HepG2 (cell line): ENCODE results near the gene SEC61A2. TPM values are rescaled to one million over a fixed set of nuclear protein-coding genes. Genes with fewer than 3 reads are reported as not detected.

Experiments
- ATAC-seq: fragments of 200-7000 bp; cut with Tn5 transposase; 3 replicates; pipeline ENCODE4 v1.9.1; 2020; ENCODE audit warnings: mild to moderate bottlenecking, moderate library complexity
- BruUV-seq: library from RNA; stranded (reverse); fragments of 400-500 nt; replicated peaks from 2 replicates; lab custom pipeline; 2021; lab: Mats Ljungman, UMichigan
- CTCF ChIA-PET: fragments of 300-600 bp; formaldehyde crosslinking; extraction: SDS; loops from one replicate; lab custom pipeline; 2021; ENCODE audit warnings: low total read pairs, inconsistent platforms, low intra/inter-chr PET ratio; lab: Yijun Ruan, JAX
- POLR2A ChIA-PET: fragments of 350-600 bp; sonication (Branson Sonifier 250); formaldehyde crosslinking; loops from one replicate; lab custom pipeline; 2020; ENCODE audit warnings: antibody characterized with exemption, inconsistent platforms; lab: Yijun Ruan, JAX
- DNase-seq: peaks from one replicate; pipeline ENCODE4 v3.0.0-alpha.2; 2015; ENCODE audit warnings: low spot score
- FAIRE-seq: peaks from 3 replicates; lab custom pipeline; 2011; peaks lifted over from hg19 to GRCh38; lab: Jason Lieb, UNC
- H2AFZ ChIP-seq: one replicate; pipeline ENCODE4 v1.6.1; 2011; ENCODE audit warnings: low read length, inconsistent platforms
- H3K27ac ChIP-seq: fragments of 300-600 bp; 3 replicates; pipeline ENCODE4 v1.8.0; 2011; ENCODE audit warnings: mixed run types, mild to moderate bottlenecking, mixed read lengths, low read length, inconsistent platforms; ENCODE audit not compliant: insufficient read depth; ENCODE audit errors: extremely low read length
- H3K27me3 ChIP-seq, 2 experiments: fragments of 200-600 bp in 1 of 2; 2 replicates in 1 of 2; 3 replicates in 1 of 2; pipeline versions ENCODE4 v1.6.0 to v1.8.0; 2011; ENCODE audit warnings: low read length in 2 of 2, mild to moderate bottlenecking in 2 of 2, moderate library complexity in 2 of 2, inconsistent platforms in 1 of 2; ENCODE audit not compliant: insufficient read depth in 2 of 2, control insufficient read depth in 1 of 2
- H3K36me3 ChIP-seq, 2 experiments: fragments of 200-600 bp in 1 of 2; replicated peaks in 1 of 2; 2 replicates in 1 of 2; 3 replicates in 1 of 2; pipeline versions ENCODE4 v1.5.1 to v1.8.0; 2011; ENCODE audit warnings: low read length in 2 of 2, inconsistent platforms in 1 of 2; ENCODE audit not compliant: insufficient read depth in 2 of 2, control insufficient read depth in 1 of 2
- H3K4me1 ChIP-seq: 2 replicates; pipeline ENCODE4 v1.5.1; 2012; ENCODE audit warnings: low read length, inconsistent platforms; ENCODE audit not compliant: insufficient read depth
- H3K4me2 ChIP-seq: 2 replicates; pipeline ENCODE4 v1.6.0; 2011; ENCODE audit warnings: low read depth, low read length, inconsistent platforms
- H3K4me3 ChIP-seq, 3 experiments: fragments of 200-600 bp in 1 of 3; sonication (generic), shearing (Covaris generic) in 1 of 3; replicated peaks in 1 of 3; 2 replicates each; pipeline ENCODE4 v1.5.1; 2011 to 2016; ENCODE audit warnings: low read length in 3 of 3, inconsistent platforms in 2 of 3, low read depth in 2 of 3, mild to moderate bottlenecking in 2 of 3, control low read depth in 1 of 3, mixed read lengths in 1 of 3; ENCODE audit not compliant: insufficient read depth in 1 of 3
- H3K79me2 ChIP-seq: one replicate; pipeline ENCODE4 v1.6.1; 2011; ENCODE audit warnings: low read length, inconsistent platforms; ENCODE audit not compliant: insufficient read depth
- H3K9ac ChIP-seq: 2 replicates; pipeline ENCODE4 v1.6.0; 2011; ENCODE audit warnings: mild to moderate bottlenecking, low read depth, low read length, inconsistent platforms; ENCODE audit not compliant: insufficient read depth
- H3K9me3 ChIP-seq: 2 replicates; pipeline ENCODE4 v1.5.1; 2012; ENCODE audit warnings: mild to moderate bottlenecking, low read length
- H4K20me1 ChIP-seq: 2 replicates; pipeline ENCODE4 v1.6.0; 2011; ENCODE audit warnings: inconsistent platforms, mild to moderate bottlenecking, low read length, moderate library complexity; ENCODE audit not compliant: insufficient read depth
- EED ChIP-seq: sonication (generic); formaldehyde crosslinking; IDR thresholded peaks from 2 replicates; pipeline ENCODE4 v1.5.0; 2020; ENCODE audit warnings: mild to moderate bottlenecking, missing genetic modification reagents
- HNRNPH1 ChIP-seq: fragments of 200-400 bp; formaldehyde crosslinking; optimal IDR thresholded peaks from 2 replicates; pipeline ENCODE3; 2017; ENCODE audit warnings: mild to moderate bottlenecking, low read depth, low read length
- HOXA5 ChIP-seq: sonication (generic); formaldehyde crosslinking; IDR thresholded peaks from 2 replicates; pipeline ENCODE4 v1.4.0; 2020; ENCODE audit warnings: missing genetic modification reagents
- MAFG ChIP-seq: sonication (generic); formaldehyde crosslinking; IDR thresholded peaks from 2 replicates; pipeline ENCODE4 v1.5.1; 2020; ENCODE audit warnings: mild to moderate bottlenecking, missing genetic modification reagents
- NCOA1 ChIP-seq: sonication (generic); formaldehyde crosslinking; IDR thresholded peaks from 2 replicates; pipeline ENCODE4 v1.9.0; 2021; ENCODE audit warnings: missing genetic modification reagents
- NFIC ChIP-seq: IDR thresholded peaks from 2 replicates; pipeline ENCODE4 v1.6.1; 2012; ENCODE audit warnings: mild to moderate bottlenecking, low read length, inconsistent platforms
- PHF5A ChIP-seq: IDR thresholded peaks from one replicate; pipeline ENCODE4 v1.6.1; 2018; ENCODE audit warnings: low read depth, missing genetic modification reagents; ENCODE audit not compliant: unreplicated experiment
- POGZ ChIP-seq: sonication (generic); formaldehyde crosslinking; IDR thresholded peaks from 2 replicates; pipeline ENCODE4 v1.4.0; 2020; ENCODE audit warnings: mild to moderate bottlenecking, missing genetic modification reagents
- POLR2A ChIP-seq, 2 experiments: IDR thresholded peaks; 2 replicates each; pipeline ENCODE4 v1.6.1; 2011; ENCODE audit warnings: low read depth in 2 of 2, low read length in 2 of 2, mild to moderate bottlenecking in 1 of 2, moderate library complexity in 1 of 2; ENCODE audit not compliant: insufficient read depth in 1 of 2
- SALL1 ChIP-seq: sonication (generic); formaldehyde crosslinking; IDR thresholded peaks from 2 replicates; pipeline ENCODE4 v1.8.0; 2022; ENCODE audit warnings: mild to moderate bottlenecking, missing genetic modification reagents
- ZBTB20 ChIP-seq: sonication (generic); formaldehyde crosslinking; IDR thresholded peaks from 2 replicates; pipeline ENCODE4 v1.8.1; 2023; ENCODE audit warnings: missing genetic modification reagents, low read depth, mild to moderate bottlenecking, borderline replicate concordance
- ZNF256 ChIP-seq: sonication (generic); formaldehyde crosslinking; conservative IDR thresholded peaks from 2 replicates; pipeline ENCODE4 v1.4.0; 2020; ENCODE audit warnings: missing genetic modification reagents
- ZNF337 ChIP-seq: sonication (generic); formaldehyde crosslinking; IDR thresholded peaks from 2 replicates; pipeline ENCODE4 v1.5.1; 2020; ENCODE audit warnings: missing genetic modification reagents, low read depth, mild to moderate bottlenecking, borderline replicate concordance
- ZNF790 ChIP-seq: sonication (generic); formaldehyde crosslinking; IDR thresholded peaks from 2 replicates; pipeline ENCODE4 v1.8.0; 2022; ENCODE audit warnings: missing genetic modification reagents, mild to moderate bottlenecking, borderline replicate concordance
- ZNF879 ChIP-seq: sonication (generic); formaldehyde crosslinking; IDR thresholded peaks from 2 replicates; pipeline ENCODE4 v1.8.1; 2023; ENCODE audit warnings: missing genetic modification reagents
- WGBS: methylation state at CpG from one replicate; pipeline ENCODE4 v1.1.6; 2017; ENCODE audit warnings: low lambda C conversion rate; 5-methylcytosine and 5-hydroxymethylcytosine counted together
- in situ Hi-C: cut with HindIII; loops from 2 replicates; pipeline ENCODE4 v1.10.0; 2017; ENCODE audit warnings: low pct_unique_long_range_greater_than_20kb; ENCODE audit not compliant: extremely low pct_ligation_motif_present
- intact Hi-C: fragments of 100-400 bp; cut with micrococcal nuclease; formaldehyde crosslinking; loops from one replicate; pipeline ENCODE4 v1.10.0; 2022; ENCODE audit not compliant: unreplicated experiment
- polyA plus RNA-seq, 8 experiments: library from polyadenylated mRNA; depleted of rRNA in 3 of 8; stranded (reverse) in 7 of 8; unstranded in 1 of 8; fragments of >200 nt; fragmentation: Illumina TruSeq in 4 of 8; extraction: Trizol in 4 of 8; gene quantifications; 2 replicates each; pipeline versions ENCODE4 v1.2.1 to v1.2.3, GENCODE V29; 2011 to 2016; ENCODE audit warnings: low read depth in 4 of 8, missing spikeins in 1 of 8, mixed read lengths in 1 of 8; ENCODE audit not compliant: insufficient read depth in 1 of 8
- total RNA-seq, 5 experiments: library from RNA; depleted of rRNA; stranded (reverse); fragments of >200 nt; fragmentation: Illumina TruSeq; extraction: Trizol; gene quantifications; 2 replicates each; pipeline ENCODE4 v1.2.3, GENCODE V29; 2016; ENCODE audit warnings: low read depth in 1 of 5
- TF ChIP-seq, protein P1 (sequence below): sonication (generic); formaldehyde crosslinking; IDR thresholded peaks from 2 replicates; pipeline ENCODE4 v1.5.1; 2020; ENCODE audit warnings: missing genetic modification reagents, mild to moderate bottlenecking, borderline replicate concordance
- TF ChIP-seq, protein P2 (sequence below), 2 experiments: fragments of 450-650 bp in 1 of 2; sonication (generic) in 1 of 2; formaldehyde crosslinking; IDR thresholded peaks; 2 replicates each; pipeline versions ENCODE4 v1.5.0 to v1.8.0; 2020 to 2022; ENCODE audit warnings: mild to moderate bottlenecking in 1 of 2, missing genetic modification reagents in 1 of 2
- TF ChIP-seq, protein P3 (sequence below): sonication (generic); formaldehyde crosslinking; IDR thresholded peaks from 2 replicates; pipeline ENCODE4 v1.5.0; 2020; ENCODE audit warnings: mild to moderate bottlenecking, low read depth, missing genetic modification reagents, borderline replicate concordance

Gene SEC61A2
- total and polyA plus RNA-seq, 2 of the 13 experiments (the other 11 are each of a cell fraction or from before 2014, with no cell fraction given) = 5.5 to 7.4 TPM

DNA sequence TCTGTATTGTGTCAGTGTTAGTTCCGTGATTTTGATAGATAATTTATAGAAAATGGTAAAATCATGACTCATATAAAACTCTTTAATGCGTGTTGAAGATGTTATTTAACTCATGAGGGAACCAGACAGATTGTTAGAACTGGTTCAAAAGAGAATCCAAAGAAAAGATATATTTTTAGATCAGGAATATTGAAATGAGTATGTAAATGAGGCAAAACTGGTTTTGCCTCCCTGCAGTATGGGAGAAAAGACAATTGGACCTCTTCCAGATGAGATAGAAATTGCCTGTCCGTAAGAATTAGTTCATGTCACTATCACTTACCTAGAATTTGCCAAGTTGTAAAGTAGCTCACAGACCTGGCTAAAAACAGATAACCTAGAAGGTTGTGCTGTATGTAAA, 84.1 kb downstream of the SEC61A2 start:
- H3K9ac ChIP-seq = no peak overlapping the region
- H3K36me3 ChIP-seq = peaks cover 13 to 66% of the 10 kb centered on the region in 2 experiments
- no peaks in the 10 kb centered on the region for H3K27me3 ChIP-seq
- 95% methylated on average over 3 of the region's 3 CpGs for WGBS
- H3K4me3 ChIP-seq = no peak overlapping the region
- H3K4me2 ChIP-seq = no peak overlapping the region
- in situ Hi-C loops = no loop called here
- H3K79me2 ChIP-seq = no peaks in the 10 kb centered on the region
- no peak for ATAC-seq
- BruUV-seq = no TSS peak
- no peak overlapping the region for H3K27ac ChIP-seq
- H3K9me3 ChIP-seq = no peaks in the 10 kb centered on the region
- no peaks in the 10 kb centered on the region for H3K4me1 ChIP-seq
- H2AFZ ChIP-seq = no peak overlapping the region
- FAIRE-seq = no peak
- DNase-seq = no peak
- TF ChIP-seq ZNF337 (CRISPR knock-in tag) = no peak
- no peak for TF ChIP-seq HOXA5 (CRISPR knock-in tag)
- no peak for TF ChIP-seq SALL1 (CRISPR knock-in tag)
- no peak for TF ChIP-seq ZNF790 (CRISPR knock-in tag)
- no peak for TF ChIP-seq ZBTB20 (CRISPR knock-in tag)
- TF ChIP-seq, protein P1, sequence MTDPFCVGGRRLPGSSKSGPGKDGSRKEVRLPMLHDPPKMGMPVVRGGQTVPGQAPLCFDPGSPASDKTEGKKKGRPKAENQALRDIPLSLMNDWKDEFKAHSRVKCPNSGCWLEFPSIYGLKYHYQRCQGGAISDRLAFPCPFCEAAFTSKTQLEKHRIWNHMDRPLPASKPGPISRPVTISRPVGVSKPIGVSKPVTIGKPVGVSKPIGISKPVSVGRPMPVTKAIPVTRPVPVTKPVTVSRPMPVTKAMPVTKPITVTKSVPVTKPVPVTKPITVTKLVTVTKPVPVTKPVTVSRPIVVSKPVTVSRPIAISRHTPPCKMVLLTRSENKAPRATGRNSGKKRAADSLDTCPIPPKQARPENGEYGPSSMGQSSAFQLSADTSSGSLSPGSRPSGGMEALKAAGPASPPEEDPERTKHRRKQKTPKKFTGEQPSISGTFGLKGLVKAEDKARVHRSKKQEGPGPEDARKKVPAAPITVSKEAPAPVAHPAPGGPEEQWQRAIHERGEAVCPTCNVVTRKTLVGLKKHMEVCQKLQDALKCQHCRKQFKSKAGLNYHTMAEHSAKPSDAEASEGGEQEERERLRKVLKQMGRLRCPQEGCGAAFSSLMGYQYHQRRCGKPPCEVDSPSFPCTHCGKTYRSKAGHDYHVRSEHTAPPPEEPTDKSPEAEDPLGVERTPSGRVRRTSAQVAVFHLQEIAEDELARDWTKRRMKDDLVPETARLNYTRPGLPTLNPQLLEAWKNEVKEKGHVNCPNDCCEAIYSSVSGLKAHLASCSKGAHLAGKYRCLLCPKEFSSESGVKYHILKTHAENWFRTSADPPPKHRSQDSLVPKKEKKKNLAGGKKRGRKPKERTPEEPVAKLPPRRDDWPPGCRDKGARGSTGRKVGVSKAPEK (CRISPR knock-in tag) = no peak
- TF ChIP-seq POGZ = no peak
- no peak for TF ChIP-seq ZNF256 (CRISPR knock-in tag)
- TF ChIP-seq, protein P2, sequence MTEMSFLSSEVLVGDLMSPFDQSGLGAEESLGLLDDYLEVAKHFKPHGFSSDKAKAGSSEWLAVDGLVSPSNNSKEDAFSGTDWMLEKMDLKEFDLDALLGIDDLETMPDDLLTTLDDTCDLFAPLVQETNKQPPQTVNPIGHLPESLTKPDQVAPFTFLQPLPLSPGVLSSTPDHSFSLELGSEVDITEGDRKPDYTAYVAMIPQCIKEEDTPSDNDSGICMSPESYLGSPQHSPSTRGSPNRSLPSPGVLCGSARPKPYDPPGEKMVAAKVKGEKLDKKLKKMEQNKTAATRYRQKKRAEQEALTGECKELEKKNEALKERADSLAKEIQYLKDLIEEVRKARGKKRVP (CRISPR knock-in tag; IDR thresholded peaks at IDR 0.05) = no peak
- TF ChIP-seq, protein P3, sequence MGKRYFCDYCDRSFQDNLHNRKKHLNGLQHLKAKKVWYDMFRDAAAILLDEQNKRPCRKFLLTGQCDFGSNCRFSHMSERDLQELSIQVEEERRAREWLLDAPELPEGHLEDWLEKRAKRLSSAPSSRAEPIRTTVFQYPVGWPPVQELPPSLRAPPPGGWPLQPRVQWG (CRISPR knock-in tag) = no peak
- TF ChIP-seq POLR2A (IDR thresholded peaks at IDR 0.05; ENCODE audit: insufficient read depth in 1 of 2, low read depth in 2 of 2, low read length in 2 of 2) = no peak
- no peak for TF ChIP-seq MAFG
- TF ChIP-seq NFIC = no peak
- no peak for TF ChIP-seq PHF5A
- no peak for TF ChIP-seq ZNF879 (CRISPR knock-in tag)
- TF ChIP-seq EED = no peak
- no peak for TF ChIP-seq NCOA1 (CRISPR knock-in tag)
- no peak for TF ChIP-seq HNRNPH1
- peaks cover 8% of the 10 kb centered on the region for H4K20me1 ChIP-seq
- CTCF ChIA-PET = interaction anchor here (3.2 kb wide), 1 partner anchor 443 kb away, joined by 9 read pairs; no protein-coding TSS in a partner anchor
- intact Hi-C loops = no loop called here
- POLR2A ChIA-PET = interaction anchor here (1.3 kb wide), 1 partner anchor 24 kb away, joined by 3 read pairs; no protein-coding TSS in a partner anchor
